AG09319 (cell line): Measurements from ENCODE around the gene GNAZ.

Source experiments
- DNase-seq: peaks from one replicate; pipeline ENCODE4 v3.0.0-alpha.2; 2010; ENCODE audit warnings: low read depth; ENCODE audit errors: extremely low read depth
- TF ChIP-seq, protein P1 (sequence below): IDR thresholded peaks from 2 replicates; pipeline ENCODE4 v1.5.1; 2011; ENCODE audit warnings: low read depth, mild to moderate bottlenecking, inconsistent platforms, low read length, moderate library complexity

GNAZ gene

DNA sequence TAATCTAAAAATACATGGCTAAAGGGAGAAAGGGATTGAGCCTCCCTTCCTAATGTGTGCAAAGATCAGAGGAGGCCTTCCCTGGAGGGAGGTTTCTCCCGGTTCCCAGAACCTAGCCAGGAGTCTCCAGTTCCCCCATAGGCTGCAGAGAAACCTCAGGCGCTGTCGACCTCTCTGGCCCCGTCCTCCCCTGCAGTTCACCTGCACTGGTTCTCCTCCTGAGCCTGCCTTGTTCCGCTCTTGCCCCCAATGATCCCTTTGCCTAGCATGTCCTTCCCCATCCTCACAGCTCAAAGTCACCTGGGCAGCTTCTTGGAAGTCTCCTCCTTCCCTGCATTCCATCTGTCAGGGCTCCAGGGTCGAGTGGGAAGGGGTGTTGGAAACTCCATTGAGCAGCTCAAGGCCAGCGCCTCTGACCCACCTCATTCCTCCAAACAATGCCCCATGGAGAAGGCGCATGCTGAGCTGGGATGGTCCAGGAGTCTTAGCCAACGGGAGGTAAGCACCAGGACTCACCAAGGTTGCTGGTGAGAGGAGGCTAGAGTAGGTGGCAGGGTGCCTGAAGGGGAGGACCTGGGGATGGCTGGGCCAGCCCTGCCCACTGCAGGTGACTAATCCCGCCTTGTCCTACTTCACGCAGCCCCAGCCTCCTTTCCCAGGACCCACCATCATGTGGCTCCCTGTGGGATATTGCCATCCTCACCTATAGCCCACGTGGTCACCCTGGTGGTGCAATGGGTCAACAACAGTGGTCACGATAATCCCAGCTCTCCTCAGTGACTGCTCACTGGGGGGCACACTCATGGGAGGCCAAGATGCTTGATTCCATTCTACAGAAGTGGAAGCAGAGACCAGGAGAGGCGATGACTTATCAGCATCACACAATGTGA lies 56.1 kb downstream of the GNAZ start:
- no peak for DNase-seq
- TF ChIP-seq, protein P1, sequence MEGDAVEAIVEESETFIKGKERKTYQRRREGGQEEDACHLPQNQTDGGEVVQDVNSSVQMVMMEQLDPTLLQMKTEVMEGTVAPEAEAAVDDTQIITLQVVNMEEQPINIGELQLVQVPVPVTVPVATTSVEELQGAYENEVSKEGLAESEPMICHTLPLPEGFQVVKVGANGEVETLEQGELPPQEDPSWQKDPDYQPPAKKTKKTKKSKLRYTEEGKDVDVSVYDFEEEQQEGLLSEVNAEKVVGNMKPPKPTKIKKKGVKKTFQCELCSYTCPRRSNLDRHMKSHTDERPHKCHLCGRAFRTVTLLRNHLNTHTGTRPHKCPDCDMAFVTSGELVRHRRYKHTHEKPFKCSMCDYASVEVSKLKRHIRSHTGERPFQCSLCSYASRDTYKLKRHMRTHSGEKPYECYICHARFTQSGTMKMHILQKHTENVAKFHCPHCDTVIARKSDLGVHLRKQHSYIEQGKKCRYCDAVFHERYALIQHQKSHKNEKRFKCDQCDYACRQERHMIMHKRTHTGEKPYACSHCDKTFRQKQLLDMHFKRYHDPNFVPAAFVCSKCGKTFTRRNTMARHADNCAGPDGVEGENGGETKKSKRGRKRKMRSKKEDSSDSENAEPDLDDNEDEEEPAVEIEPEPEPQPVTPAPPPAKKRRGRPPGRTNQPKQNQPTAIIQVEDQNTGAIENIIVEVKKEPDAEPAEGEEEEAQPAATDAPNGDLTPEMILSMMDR = no peak

DNA sequence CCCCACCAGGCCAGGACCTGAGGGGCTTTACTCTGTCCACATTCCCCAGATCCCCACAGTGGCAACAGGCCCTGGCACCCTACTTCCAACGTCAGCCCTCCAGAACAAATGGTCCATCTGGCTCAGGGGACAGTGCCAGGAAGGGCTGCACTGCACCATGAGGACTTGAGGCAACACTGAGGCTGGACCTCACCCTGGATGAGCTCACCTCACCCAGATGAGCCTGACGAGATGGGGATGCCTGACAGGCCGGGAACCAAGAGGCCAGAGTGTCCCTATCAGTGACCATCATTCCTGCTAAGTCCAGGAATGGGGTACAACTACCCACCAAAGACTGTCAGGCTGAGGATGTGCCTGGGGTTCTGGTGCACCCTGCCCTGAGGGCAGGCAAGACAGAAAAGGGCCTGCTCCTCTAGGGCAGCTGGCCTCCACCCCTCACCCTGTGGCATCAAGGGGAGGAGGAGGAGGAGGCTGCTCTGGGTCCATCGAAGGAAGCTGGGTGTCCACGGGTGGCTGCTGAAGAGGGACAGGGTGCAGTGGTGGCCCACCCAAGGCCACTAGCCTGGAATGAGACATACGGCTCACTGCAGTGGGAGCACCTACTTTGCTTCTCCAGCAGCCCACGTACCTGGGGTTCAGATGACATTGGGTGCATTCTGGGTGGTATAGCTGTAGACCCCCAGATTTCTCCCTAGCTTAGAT lies 56.9 kb downstream of the GNAZ start:
- TF ChIP-seq, protein P1 = no peak
- no peak for DNase-seq

DNA sequence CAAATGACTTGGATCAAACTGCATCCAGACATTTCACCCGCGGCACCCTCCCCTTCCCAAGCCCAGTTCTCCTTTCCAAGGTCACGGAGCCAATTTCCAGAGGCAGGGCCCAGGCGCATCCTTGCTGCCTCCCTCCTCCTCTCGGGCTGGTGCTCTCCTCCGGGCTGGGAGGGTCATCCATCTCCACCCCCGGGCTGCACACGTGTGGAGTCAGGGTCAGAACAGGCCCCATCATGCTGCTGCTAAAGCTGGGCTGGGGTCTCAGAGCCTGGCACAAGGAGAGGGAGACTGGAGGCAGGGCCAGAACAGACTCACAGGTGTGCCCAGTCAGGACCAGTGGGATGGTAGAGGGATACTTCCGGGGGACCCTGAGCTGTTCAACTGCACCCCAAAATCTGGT lies 57.5 kb downstream of the GNAZ start:
- no peak for DNase-seq
- TF ChIP-seq, protein P1 = no peak

DNA sequence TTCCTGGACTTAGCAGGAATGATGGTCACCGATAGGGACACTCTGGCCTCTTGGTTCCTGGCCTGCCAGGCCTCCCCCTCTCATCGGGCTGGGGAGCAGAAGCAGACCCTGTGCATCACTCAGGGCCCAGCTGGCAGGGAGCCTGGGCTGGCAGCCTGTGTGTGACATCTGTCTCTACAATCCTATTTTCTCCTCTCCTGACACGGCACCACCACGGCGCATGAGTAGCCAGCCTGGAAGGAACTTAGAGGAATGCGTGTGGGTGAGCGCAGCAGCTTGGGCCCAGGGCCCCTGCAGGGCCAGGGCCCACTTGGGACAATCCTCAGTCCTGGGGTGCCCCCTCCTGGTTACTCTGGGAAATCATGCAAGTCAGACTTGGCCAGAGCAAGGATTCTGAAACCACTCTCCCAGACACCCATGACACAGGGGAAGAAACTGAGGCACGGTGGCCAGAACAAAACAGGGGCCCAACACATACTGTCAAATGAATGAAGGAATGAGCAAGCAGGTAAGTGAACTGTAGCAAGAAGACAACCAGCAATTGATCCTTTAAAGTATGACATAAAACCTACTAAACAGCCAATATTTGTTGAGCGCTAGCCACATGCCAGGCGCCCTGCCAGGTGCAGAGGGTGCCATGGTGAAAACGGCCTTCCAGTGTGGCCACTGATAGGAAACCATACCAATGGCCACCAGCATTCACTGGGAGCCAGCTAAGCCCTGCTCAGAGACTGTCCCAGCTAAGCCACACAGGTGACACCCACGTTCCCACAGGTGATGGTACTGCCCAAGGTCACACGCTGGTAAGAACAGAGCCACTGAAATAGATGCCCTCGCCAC lies 58.2 kb downstream of the GNAZ start:
- DNase-seq = peak; percentile 40
- TF ChIP-seq, protein P1 = peak; percentile 70

DNA sequence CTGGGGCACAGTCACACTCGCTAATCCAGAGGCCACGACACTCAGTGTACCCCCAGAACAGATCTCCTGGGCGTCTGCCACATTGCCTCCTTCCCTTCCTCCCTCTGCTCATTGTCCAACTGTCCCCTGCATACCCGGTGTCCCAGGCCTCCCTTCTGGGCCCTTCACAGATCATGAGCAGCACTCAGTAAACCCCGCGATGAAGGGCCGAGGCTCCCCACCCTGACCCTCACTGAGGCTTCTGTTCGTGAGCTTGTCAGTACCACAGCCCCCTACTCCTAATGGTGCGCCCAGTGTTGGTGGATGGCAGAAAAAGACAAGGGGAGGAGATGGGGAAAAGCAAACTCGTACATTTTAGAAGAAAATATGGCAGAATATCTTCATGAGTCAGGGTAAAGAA lies 58.8 kb downstream of the GNAZ start:
- no peak for DNase-seq
- TF ChIP-seq, protein P1 = no peak

DNA sequence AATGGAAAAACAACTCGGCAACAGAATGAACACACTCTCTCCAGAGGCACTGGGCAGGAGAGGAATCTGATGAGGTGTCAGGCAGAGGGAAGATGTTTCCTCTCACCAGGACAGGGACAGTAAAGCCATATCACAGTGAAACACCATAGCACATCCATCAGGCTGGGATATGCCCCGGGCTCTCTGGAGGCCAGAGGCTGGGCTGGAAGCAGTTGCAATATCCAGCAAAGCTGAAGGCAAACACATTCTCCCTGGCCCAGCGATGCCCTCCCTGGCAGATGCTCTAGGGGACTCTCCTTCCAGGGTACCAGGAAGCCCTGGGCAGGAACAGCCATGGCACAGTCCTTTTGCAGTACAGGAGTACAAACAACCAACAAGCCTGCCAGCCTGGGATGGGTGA lies 60.4 kb downstream of the GNAZ start:
- TF ChIP-seq, protein P1 = no peak
- no peak for DNase-seq
